HL-60 (cell line): ENCODE results near the gene RILPL1.

Source experiments
- DNase-seq, 2 experiments: peaks; one replicate each; pipeline ENCODE4 v3.0.0-alpha.2; 2010 to 2020; ENCODE audit warnings: low read depth in 1 of 2, low spot score in 1 of 2
- H3K27ac ChIP-seq: fragments of 250-450 bp; sonication (Bioruptor Pico); replicated peaks from 2 replicates; pipeline ENCODE4 v1.5.1; 2020; ENCODE audit warnings: mild to moderate bottlenecking, moderate library complexity
- H3K27me3 ChIP-seq: fragments of 250-450 bp; sonication (Bioruptor Pico); 2 replicates; pipeline ENCODE4 v1.5.1; 2021; ENCODE audit warnings: mild to moderate bottlenecking, moderate library complexity; ENCODE audit not compliant: insufficient read depth, poor library complexity, severe bottlenecking
- H3K4me3 ChIP-seq: replicated peaks from 2 replicates; pipeline ENCODE4 v1.5.1; 2011; ENCODE audit warnings: mild to moderate bottlenecking, control low read depth, low read length; ENCODE audit not compliant: insufficient read depth
- GABPA ChIP-seq: IDR thresholded peaks from 2 replicates; pipeline ENCODE4 v1.6.1; 2012; ENCODE audit warnings: low read depth
- POLR2AphosphoS5 ChIP-seq: IDR thresholded peaks from 2 replicates; pipeline ENCODE4 v1.6.1; 2012; ENCODE audit warnings: low read depth
- SPI1 ChIP-seq: IDR thresholded peaks from 2 replicates; pipeline ENCODE4 v1.6.1; 2012; ENCODE audit warnings: low read depth, mild to moderate bottlenecking, borderline replicate concordance
- TF ChIP-seq, protein P1 (sequence below): IDR thresholded peaks from one replicate; pipeline ENCODE4 v1.5.1; 2011; ENCODE audit warnings: low read length, control low read depth, inconsistent platforms; ENCODE audit not compliant: insufficient read depth
- TF ChIP-seq, protein P2 (sequence below): IDR thresholded peaks from 2 replicates; pipeline ENCODE4 v1.6.1; 2012; ENCODE audit warnings: low read depth; ENCODE audit not compliant: insufficient replicate concordance

Gene RILPL1

DNA sequence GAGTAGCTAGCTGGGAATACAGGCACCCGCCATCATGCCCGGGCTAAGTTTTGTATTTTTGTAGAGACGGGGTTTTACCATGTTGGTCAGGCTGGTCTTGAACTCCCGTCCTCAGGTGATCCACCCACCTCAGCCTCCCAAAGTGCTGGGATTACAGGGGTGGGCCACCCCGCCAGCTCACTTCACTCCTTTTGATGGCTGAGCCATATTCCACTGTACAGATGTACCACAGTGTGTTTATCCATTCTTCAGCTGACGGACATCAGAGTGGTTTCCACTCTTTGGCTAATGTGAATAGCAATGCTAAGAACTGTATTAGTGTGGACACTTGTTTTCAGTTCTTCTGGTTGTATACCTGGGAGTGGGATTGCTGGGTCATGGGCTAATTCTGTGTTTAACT, 46.1 kb downstream of the RILPL1 start:
- DNase-seq, result no peak
- Histone ChIP-seq H3K27ac (no peak overlapping the region), H3K27me3 (no peaks in the 10 kb centered on the region), H3K4me3 (no peak overlapping the region)
- TF ChIP-seq GABPA (no peak), POLR2AphosphoS5 (no peak), SPI1 (no peak)
- TF ChIP-seq, protein P1, sequence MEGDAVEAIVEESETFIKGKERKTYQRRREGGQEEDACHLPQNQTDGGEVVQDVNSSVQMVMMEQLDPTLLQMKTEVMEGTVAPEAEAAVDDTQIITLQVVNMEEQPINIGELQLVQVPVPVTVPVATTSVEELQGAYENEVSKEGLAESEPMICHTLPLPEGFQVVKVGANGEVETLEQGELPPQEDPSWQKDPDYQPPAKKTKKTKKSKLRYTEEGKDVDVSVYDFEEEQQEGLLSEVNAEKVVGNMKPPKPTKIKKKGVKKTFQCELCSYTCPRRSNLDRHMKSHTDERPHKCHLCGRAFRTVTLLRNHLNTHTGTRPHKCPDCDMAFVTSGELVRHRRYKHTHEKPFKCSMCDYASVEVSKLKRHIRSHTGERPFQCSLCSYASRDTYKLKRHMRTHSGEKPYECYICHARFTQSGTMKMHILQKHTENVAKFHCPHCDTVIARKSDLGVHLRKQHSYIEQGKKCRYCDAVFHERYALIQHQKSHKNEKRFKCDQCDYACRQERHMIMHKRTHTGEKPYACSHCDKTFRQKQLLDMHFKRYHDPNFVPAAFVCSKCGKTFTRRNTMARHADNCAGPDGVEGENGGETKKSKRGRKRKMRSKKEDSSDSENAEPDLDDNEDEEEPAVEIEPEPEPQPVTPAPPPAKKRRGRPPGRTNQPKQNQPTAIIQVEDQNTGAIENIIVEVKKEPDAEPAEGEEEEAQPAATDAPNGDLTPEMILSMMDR, result no peak
- TF ChIP-seq, protein P2, sequence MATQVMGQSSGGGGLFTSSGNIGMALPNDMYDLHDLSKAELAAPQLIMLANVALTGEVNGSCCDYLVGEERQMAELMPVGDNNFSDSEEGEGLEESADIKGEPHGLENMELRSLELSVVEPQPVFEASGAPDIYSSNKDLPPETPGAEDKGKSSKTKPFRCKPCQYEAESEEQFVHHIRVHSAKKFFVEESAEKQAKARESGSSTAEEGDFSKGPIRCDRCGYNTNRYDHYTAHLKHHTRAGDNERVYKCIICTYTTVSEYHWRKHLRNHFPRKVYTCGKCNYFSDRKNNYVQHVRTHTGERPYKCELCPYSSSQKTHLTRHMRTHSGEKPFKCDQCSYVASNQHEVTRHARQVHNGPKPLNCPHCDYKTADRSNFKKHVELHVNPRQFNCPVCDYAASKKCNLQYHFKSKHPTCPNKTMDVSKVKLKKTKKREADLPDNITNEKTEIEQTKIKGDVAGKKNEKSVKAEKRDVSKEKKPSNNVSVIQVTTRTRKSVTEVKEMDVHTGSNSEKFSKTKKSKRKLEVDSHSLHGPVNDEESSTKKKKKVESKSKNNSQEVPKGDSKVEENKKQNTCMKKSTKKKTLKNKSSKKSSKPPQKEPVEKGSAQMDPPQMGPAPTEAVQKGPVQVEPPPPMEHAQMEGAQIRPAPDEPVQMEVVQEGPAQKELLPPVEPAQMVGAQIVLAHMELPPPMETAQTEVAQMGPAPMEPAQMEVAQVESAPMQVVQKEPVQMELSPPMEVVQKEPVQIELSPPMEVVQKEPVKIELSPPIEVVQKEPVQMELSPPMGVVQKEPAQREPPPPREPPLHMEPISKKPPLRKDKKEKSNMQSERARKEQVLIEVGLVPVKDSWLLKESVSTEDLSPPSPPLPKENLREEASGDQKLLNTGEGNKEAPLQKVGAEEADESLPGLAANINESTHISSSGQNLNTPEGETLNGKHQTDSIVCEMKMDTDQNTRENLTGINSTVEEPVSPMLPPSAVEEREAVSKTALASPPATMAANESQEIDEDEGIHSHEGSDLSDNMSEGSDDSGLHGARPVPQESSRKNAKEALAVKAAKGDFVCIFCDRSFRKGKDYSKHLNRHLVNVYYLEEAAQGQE, result no peak

DNA sequence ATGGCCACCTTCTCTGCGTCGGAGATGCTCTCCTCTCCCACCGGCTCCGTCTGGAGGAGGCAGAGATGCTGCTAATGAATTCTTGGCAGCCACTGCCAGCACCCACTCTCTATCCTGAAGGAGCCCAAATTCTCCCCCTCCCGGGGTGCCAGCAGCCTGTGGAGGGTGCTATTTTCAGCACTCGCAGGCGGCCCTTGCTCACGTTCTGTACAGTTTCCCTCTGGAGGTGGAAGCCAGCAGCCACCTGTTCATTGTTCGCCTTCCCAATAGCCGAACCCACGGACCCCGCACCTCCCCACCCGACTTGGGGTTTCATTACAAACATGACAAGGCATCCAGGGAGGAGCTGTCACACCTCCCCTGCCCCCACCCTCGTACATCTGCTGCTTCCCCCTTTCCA, 47.8 kb downstream of the RILPL1 start:
- TF ChIP-seq GABPA (no peak), POLR2AphosphoS5 (no peak), SPI1 (no peak)
- TF ChIP-seq, protein P1, result no peak
- TF ChIP-seq, protein P2, result no peak
- H3K4me3 ChIP-seq, result no peak overlapping the region
- no peaks in the 10 kb centered on the region for H3K27me3 ChIP-seq
- no peak overlapping the region for H3K27ac ChIP-seq
- DNase-seq, result no peak

DNA sequence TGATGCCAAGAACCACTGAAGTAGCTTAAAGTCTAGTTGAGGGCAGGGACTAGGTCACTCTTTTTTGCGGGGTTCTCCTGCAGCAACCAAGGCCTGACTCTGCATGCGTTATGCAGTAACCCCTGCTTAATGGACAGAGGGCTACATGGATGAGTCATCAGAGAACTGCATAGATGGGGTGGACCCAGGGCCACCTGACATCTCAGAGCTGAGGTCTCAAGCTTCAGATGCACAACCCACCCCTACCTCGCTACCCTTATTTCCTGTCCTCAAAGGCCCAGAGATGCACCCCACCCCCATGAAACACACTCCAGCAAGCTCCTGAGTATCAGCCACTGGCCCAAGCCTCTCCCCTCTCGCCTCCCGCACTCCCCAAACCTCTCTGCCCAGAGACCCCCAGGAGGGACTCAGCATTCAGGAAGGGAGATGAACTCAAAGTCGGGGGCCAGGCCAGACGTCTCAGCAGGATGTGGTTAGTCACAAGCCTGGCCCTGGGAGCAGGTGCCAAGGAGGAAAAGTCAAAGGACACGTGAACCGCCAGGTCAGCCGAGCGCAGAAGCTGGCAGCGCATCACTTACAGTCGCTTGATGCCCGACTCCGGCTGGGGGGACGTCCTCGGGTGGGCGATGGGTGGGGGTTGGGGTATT, 49.8 kb downstream of the RILPL1 start:
- H3K27ac ChIP-seq, result no peak overlapping the region
- DNase-seq, result no peak
- no peaks in the 10 kb centered on the region for H3K27me3 ChIP-seq
- no peak overlapping the region for H3K4me3 ChIP-seq
- TF ChIP-seq GABPA (no peak), SPI1 (no peak), POLR2AphosphoS5 (no peak)
- TF ChIP-seq, protein P1, result no peak
- TF ChIP-seq, protein P2, result no peak
